ENCODE data around the gene RXRB. TPM values are rescaled to one million over a fixed set of nuclear protein-coding genes. Genes with fewer than 3 reads are reported as not detected.

The RXRB gene
- total and polyA plus RNA-seq, 2 donors (not counting 3 experiments of a cell fraction or from before 2014, with no cell fraction given) = 43.4 to 44.4 TPM

GRCh38 chr6:33185654-33186187 is 14.7 kb downstream of the RXRB start:
- dilution Hi-C loops (cut with MboI; ENCODE audit: extremely low pct_ligation_motif_present, low sequenced_read_pairs) = no loop called here

More at GRCh38 chr6:33185654-33186187, 14.7 kb downstream of the RXRB start:
- no TSS peak for BruUV-seq (replicated peaks)
- POLR2A ChIA-PET = no interaction called here
- CTCF ChIA-PET = no interaction called here
- H3K9me3 ChIP-seq (replicated peaks; ENCODE audit: control insufficient read depth, insufficient read depth, low read length) = no peaks in the 10 kb centered on the region
- H3K4me2 ChIP-seq (ENCODE audit: insufficient read depth, low read length) = no peak overlapping the region
- no peak overlapping the region for H3K9ac ChIP-seq (replicated peaks; ENCODE audit: extremely low read depth, insufficient read depth, low read length)
- H3K4me1 ChIP-seq (ENCODE audit: control insufficient read depth, extremely low read depth, insufficient read depth, low read length) = peaks cover 7% of the 10 kb centered on the region
- no peaks in the 10 kb centered on the region for H3K79me2 ChIP-seq (ENCODE audit: control insufficient read depth, insufficient read depth, low read length)
- no peaks in the 10 kb centered on the region for H3K9me1 ChIP-seq (replicated peaks; ENCODE audit: control insufficient read depth, extremely low read depth, insufficient read depth, low read length)
- no peak for TF ChIP-seq POLR2A (IDR thresholded peaks at IDR 0.05; ENCODE audit: low read depth, low read length)
- no peak for TF ChIP-seq GATA2 (IDR thresholded peaks at IDR 0.05; ENCODE audit: insufficient read depth, insufficient read length, low read depth, low read length)
- TF ChIP-seq MAX (IDR thresholded peaks at IDR 0.05; ENCODE audit: insufficient read depth, insufficient read length) = no peak
- no peak for TF ChIP-seq CTCF (IDR thresholded peaks at IDR 0.05; ENCODE audit: extremely low read depth in 1 of 2, insufficient read depth in 1 of 2, low read depth in 1 of 2, low read length in 2 of 2)
- TF ChIP-seq FOS (IDR thresholded peaks at IDR 0.05; ENCODE audit: borderline replicate concordance, insufficient read depth, low read length) = no peak
- TF ChIP-seq POLR2AphosphoS5 (IDR thresholded peaks at IDR 0.05; ENCODE audit: insufficient read depth, low read depth, low read length) = no peak
- TF ChIP-seq MYC (IDR thresholded peaks at IDR 0.05; ENCODE audit: low read depth, low read length) = no peak
- TF ChIP-seq JUN (IDR thresholded peaks at IDR 0.05; ENCODE audit: borderline replicate concordance, insufficient read depth, insufficient read length, low read depth) = no peak
- TF ChIP-seq EZH2 (IDR thresholded peaks at IDR 0.05; ENCODE audit: borderline replicate concordance, low read depth, low read length, severe bottlenecking) = no peak
- H4K20me1 ChIP-seq (replicated peaks; ENCODE audit: control insufficient read depth, extremely low read depth, insufficient read depth, low read length) = no peaks in the 10 kb centered on the region
- no peak overlapping the region for H2AFZ ChIP-seq (ENCODE audit: low read depth, low read length)
- FAIRE-seq (no peak), DNase-seq (ENCODE audit: low read depth, low spot score) (no peak)
- H3K4me3 ChIP-seq (replicated peaks in 1 of 3; ENCODE audit: insufficient read depth in 1 of 3, low read depth in 1 of 3, low read length in 3 of 3) = no peak overlapping the region
- no peaks in the 10 kb centered on the region for H3K36me3 ChIP-seq (ENCODE audit: control insufficient read depth in 2 of 2, extremely low read depth in 1 of 2, insufficient read depth in 2 of 2, low read length in 2 of 2)
- no peak overlapping the region for H3K27ac ChIP-seq (ENCODE audit: insufficient read depth, low read depth, low read length)
- H3K27me3 ChIP-seq (ENCODE audit: control insufficient read depth in 2 of 2, insufficient read depth in 2 of 2, low read length in 2 of 2) = peaks cover 1 to 13% of the 10 kb centered on the region in 2 experiments
- intact Hi-C loops (cut with micrococcal nuclease) = no loop called here
